NCI-H446 (cell line): ENCODE results near the gene HSPA1B.

Experiments
- DNase-seq, 2 experiments: peaks; one replicate each; lab custom pipeline; 2025; lab: John Stamatoyannopoulos, UW

HSPA1B gene

GRCh38 chr6:31879143-31879542 is 51.6 kb downstream of the HSPA1B start:
- DNase-seq: no peak
